SK-N-SH treated with all-trans-retinoic acid at 6 μM for 48 hours (cell line): ENCODE results near the gene RNASEH2B.

Source experiments
- ATAC-seq: fragments of 200-7000 bp; cut with Tn5 transposase; 3 replicates; pipeline ENCODE4 v1.9.1; 2020; ENCODE audit warnings: mild to moderate bottlenecking, moderate library complexity
- ARNTL ChIP-seq: fragments of 450-650 bp; formaldehyde crosslinking; IDR thresholded peaks from 2 replicates; pipeline ENCODE4 v1.5.0; 2020; ENCODE audit warnings: low read depth, mild to moderate bottlenecking, moderate library complexity, borderline replicate concordance
- BACH2 ChIP-seq: fragments of 250-450 bp; sonication (Bioruptor Pico); IDR thresholded peaks from 2 replicates; pipeline ENCODE4 v1.9.0; 2021; ENCODE audit warnings: mild to moderate bottlenecking, borderline replicate concordance
- CSDC2 ChIP-seq: fragments of 250-450 bp; sonication (Bioruptor Pico); IDR thresholded peaks from 2 replicates; pipeline ENCODE4 v1.5.0; 2020; ENCODE audit warnings: mild to moderate bottlenecking, moderate library complexity
- ESRRG ChIP-seq: fragments of 250-450 bp; sonication (Bioruptor Pico); IDR thresholded peaks from 2 replicates; pipeline ENCODE4 v1.6.1; 2021; ENCODE audit warnings: mild to moderate bottlenecking
- GLIS3 ChIP-seq: fragments of 250-450 bp; sonication (Bioruptor Pico); IDR thresholded peaks from 2 replicates; pipeline ENCODE4 v1.5.0; 2020; ENCODE audit warnings: mild to moderate bottlenecking, moderate library complexity
- ISL1 ChIP-seq: fragments of 250-450 bp; sonication (Bioruptor Pico); IDR thresholded peaks from 2 replicates; pipeline ENCODE4 v2.1.2; 2022; ENCODE audit warnings: mild to moderate bottlenecking, moderate library complexity
- OSR1 ChIP-seq: fragments of 250-450 bp; sonication (Bioruptor Pico); IDR thresholded peaks from 2 replicates; pipeline ENCODE4 v1.8.0; 2022; ENCODE audit warnings: moderate library complexity, mild to moderate bottlenecking, inconsistent platforms
- RARB ChIP-seq: fragments of 250-450 bp; sonication (Bioruptor Pico); IDR thresholded peaks from 2 replicates; pipeline ENCODE4 v1.8.0; 2021; ENCODE audit warnings: mild to moderate bottlenecking, moderate library complexity
- SNAI2 ChIP-seq: fragments of 250-450 bp; sonication (Bioruptor Pico); IDR thresholded peaks from 2 replicates; pipeline ENCODE4 v1.5.0; 2020; ENCODE audit warnings: mild to moderate bottlenecking, moderate library complexity
- TCF4 ChIP-seq: fragments of 250-450 bp; sonication (Bioruptor Pico); IDR thresholded peaks from 2 replicates; pipeline ENCODE4 v1.8.0; 2021; ENCODE audit warnings: mild to moderate bottlenecking, moderate library complexity, borderline replicate concordance
- ZC3H10 ChIP-seq: fragments of 250-450 bp; sonication (Bioruptor Pico); IDR thresholded peaks from 2 replicates; pipeline ENCODE4 v1.5.1; 2021; ENCODE audit warnings: mild to moderate bottlenecking, moderate library complexity
- ZNF565 ChIP-seq: fragments of 450-650 bp; formaldehyde crosslinking; conservative IDR thresholded peaks from 2 replicates; pipeline ENCODE4 v1.5.0; 2020; ENCODE audit warnings: low read depth, mild to moderate bottlenecking, moderate library complexity
- ZNF8 ChIP-seq: fragments of 450-650 bp; formaldehyde crosslinking; IDR thresholded peaks from 2 replicates; pipeline ENCODE4 v1.5.0; 2020; ENCODE audit warnings: mild to moderate bottlenecking, moderate library complexity
- TF ChIP-seq, protein P1 (sequence below): fragments of 250-450 bp; sonication (Bioruptor Pico); IDR thresholded peaks from 2 replicates; pipeline ENCODE4 v1.5.1; 2020; ENCODE audit warnings: low read depth, mild to moderate bottlenecking, moderate library complexity
- TF ChIP-seq, protein P2 (sequence below): fragments of 250-450 bp; sonication (Bioruptor Pico); IDR thresholded peaks from 2 replicates; pipeline ENCODE4 v1.5.1; 2021; ENCODE audit warnings: mild to moderate bottlenecking, moderate library complexity
- TF ChIP-seq, protein P3 (sequence below): fragments of 250-450 bp; sonication (Bioruptor Pico); IDR thresholded peaks from 2 replicates; pipeline ENCODE4 v1.8.0; 2021; ENCODE audit warnings: low read depth, mild to moderate bottlenecking, moderate library complexity, borderline replicate concordance
- TF ChIP-seq, protein P4 (sequence below): fragments of 250-450 bp; sonication (Bioruptor Pico); IDR thresholded peaks from 2 replicates; pipeline ENCODE4 v1.5.0; 2020; ENCODE audit warnings: mild to moderate bottlenecking, moderate library complexity

The RNASEH2B gene

DNA sequence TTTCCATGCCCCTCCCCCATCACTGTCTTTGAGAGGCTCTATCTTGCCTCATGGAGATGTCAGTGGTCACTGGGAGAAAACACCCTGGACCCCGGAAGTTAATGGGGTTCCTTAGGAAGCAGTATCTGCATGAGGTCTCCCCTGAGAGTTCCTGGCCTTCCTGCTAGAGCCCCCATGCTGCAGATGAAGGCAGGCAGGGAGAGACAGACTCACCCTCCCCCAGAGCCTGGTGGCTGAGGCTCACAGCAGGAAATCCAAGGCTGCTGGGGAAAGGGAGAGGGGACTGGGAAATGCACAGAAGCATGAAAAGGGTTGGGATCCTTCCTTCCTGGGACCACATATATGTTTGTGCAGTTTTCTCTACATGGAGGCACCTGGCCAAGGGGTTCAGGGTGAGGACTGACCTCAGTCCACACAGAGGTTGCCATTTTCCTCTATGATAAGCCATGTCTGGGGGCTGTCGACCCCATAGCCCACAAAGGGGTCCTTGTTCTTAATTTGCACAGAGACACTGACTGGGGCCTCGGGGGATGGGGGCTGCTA lies 95.4 kb downstream of the RNASEH2B start:
- no peak for ATAC-seq
- no peak for TF ChIP-seq ZC3H10 (CRISPR knock-in tag)

DNA sequence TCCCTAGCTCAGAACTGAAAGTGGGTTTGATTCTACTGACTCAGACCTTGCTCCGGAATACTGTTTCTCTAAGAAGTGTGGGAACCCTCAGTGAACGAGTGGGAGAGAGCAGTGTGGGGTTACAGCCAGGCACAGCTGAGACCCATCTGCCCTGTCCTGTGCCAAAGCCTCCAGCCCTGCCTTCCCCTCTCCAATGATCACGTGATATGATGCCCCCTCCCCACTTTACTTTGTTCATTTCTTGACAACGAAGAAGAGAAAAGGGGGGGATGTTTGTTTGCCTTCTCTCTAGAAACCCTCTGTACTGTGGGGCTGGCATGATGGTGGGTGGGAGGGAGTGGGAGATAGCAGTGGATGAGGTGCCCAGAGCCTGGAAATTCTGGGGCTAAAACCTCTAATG lies 96.0 kb downstream of the RNASEH2B start:
- ATAC-seq: no peak
- TF ChIP-seq ISL1 (CRISPR knock-in tag): no peak
- TF ChIP-seq, protein P1, sequence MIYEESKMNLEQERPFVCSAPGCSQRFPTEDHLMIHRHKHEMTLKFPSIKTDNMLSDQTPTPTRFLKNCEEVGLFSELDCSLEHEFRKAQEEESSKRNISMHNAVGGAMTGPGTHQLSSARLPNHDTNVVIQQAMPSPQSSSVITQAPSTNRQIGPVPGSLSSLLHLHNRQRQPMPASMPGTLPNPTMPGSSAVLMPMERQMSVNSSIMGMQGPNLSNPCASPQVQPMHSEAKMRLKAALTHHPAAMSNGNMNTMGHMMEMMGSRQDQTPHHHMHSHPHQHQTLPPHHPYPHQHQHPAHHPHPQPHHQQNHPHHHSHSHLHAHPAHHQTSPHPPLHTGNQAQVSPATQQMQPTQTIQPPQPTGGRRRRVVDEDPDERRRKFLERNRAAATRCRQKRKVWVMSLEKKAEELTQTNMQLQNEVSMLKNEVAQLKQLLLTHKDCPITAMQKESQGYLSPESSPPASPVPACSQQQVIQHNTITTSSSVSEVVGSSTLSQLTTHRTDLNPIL (CRISPR knock-in tag): no peak
- TF ChIP-seq ZNF8 (CRISPR knock-in tag): no peak
- no peak for TF ChIP-seq GLIS3 (CRISPR knock-in tag)
- TF ChIP-seq CSDC2 (CRISPR knock-in tag): no peak
- no peak for TF ChIP-seq ARNTL
- TF ChIP-seq, protein P2, sequence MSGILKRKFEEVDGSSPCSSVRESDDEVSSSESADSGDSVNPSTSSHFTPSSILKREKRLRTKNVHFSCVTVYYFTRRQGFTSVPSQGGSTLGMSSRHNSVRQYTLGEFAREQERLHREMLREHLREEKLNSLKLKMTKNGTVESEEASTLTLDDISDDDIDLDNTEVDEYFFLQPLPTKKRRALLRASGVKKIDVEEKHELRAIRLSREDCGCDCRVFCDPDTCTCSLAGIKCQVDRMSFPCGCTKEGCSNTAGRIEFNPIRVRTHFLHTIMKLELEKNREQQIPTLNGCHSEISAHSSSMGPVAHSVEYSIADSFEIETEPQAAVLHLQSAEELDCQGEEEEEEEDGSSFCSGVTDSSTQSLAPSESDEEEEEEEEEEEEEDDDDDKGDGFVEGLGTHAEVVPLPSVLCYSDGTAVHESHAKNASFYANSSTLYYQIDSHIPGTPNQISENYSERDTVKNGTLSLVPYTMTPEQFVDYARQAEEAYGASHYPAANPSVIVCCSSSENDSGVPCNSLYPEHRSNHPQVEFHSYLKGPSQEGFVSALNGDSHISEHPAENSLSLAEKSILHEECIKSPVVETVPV (CRISPR knock-in tag): no peak
- TF ChIP-seq, protein P3, sequence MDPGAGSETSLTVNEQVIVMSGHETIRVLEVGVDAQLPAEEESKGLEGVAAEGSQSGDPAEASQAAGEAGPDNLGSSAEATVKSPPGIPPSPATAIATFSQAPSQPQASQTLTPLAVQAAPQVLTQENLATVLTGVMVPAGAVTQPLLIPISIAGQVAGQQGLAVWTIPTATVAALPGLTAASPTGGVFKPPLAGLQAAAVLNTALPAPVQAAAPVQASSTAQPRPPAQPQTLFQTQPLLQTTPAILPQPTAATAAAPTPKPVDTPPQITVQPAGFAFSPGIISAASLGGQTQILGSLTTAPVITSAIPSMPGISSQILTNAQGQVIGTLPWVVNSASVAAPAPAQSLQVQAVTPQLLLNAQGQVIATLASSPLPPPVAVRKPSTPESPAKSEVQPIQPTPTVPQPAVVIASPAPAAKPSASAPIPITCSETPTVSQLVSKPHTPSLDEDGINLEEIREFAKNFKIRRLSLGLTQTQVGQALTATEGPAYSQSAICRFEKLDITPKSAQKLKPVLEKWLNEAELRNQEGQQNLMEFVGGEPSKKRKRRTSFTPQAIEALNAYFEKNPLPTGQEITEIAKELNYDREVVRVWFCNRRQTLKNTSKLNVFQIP (CRISPR knock-in tag): no peak
- TF ChIP-seq TCF4: no peak
- TF ChIP-seq ZC3H10 (CRISPR knock-in tag): no peak
- no peak for TF ChIP-seq SNAI2 (CRISPR knock-in tag)
- TF ChIP-seq ESRRG: no peak
- TF ChIP-seq RARB (CRISPR knock-in tag): no peak
- no peak for TF ChIP-seq ZNF565 (CRISPR knock-in tag)
- TF ChIP-seq BACH2 (CRISPR knock-in tag): no peak
- no peak for TF ChIP-seq OSR1
- TF ChIP-seq, protein P4, sequence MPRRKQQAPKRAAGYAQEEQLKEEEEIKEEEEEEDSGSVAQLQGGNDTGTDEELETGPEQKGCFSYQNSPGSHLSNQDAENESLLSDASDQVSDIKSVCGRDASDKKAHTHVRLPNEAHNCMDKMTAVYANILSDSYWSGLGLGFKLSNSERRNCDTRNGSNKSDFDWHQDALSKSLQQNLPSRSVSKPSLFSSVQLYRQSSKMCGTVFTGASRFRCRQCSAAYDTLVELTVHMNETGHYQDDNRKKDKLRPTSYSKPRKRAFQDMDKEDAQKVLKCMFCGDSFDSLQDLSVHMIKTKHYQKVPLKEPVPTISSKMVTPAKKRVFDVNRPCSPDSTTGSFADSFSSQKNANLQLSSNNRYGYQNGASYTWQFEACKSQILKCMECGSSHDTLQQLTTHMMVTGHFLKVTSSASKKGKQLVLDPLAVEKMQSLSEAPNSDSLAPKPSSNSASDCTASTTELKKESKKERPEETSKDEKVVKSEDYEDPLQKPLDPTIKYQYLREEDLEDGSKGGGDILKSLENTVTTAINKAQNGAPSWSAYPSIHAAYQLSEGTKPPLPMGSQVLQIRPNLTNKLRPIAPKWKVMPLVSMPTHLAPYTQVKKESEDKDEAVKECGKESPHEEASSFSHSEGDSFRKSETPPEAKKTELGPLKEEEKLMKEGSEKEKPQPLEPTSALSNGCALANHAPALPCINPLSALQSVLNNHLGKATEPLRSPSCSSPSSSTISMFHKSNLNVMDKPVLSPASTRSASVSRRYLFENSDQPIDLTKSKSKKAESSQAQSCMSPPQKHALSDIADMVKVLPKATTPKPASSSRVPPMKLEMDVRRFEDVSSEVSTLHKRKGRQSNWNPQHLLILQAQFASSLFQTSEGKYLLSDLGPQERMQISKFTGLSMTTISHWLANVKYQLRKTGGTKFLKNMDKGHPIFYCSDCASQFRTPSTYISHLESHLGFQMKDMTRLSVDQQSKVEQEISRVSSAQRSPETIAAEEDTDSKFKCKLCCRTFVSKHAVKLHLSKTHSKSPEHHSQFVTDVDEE: no peak
